Choroid plexus epithelial cell (primary cell): ENCODE data around the gene FOS.

Experiments
- DNase-seq: peaks from one replicate; pipeline ENCODE4 v3.0.0-alpha.2; 2010; ENCODE audit warnings: low read depth
- H3K4me3 ChIP-seq: 2 replicates; pipeline ENCODE4 v1.5.1; 2011; ENCODE audit warnings: low read depth, mild to moderate bottlenecking, control low read depth, low read length, moderate library complexity
- CTCF ChIP-seq: conservative IDR thresholded peaks from 2 replicates; pipeline ENCODE4 v1.5.1; 2011; ENCODE audit warnings: low read depth, mild to moderate bottlenecking, control low read depth, inconsistent platforms, low read length, moderate library complexity

Gene FOS

GRCh38 chr14:75322746-75323145 lies 44.1 kb downstream of the FOS start:
- no peak for TF ChIP-seq CTCF
- no peak overlapping the region for H3K4me3 ChIP-seq
- no peak for DNase-seq

- no peak for DNase-seq
- no peak for TF ChIP-seq CTCF
- no peak overlapping the region for H3K4me3 ChIP-seq
These were observed 44.9 kb downstream of the FOS start for GRCh38 chr14:75323571-75323970.

- no peak for DNase-seq
- no peak overlapping the region for H3K4me3 ChIP-seq
- TF ChIP-seq CTCF: no peak
These were observed 50.0 kb downstream of the FOS start for GRCh38 chr14:75328558-75329155.

- DNase-seq: no peak
- TF ChIP-seq CTCF: no peak
- no peak overlapping the region for H3K4me3 ChIP-seq
These were observed 50.7 kb downstream of the FOS start for GRCh38 chr14:75329369-75329768.

GRCh38 chr14:75331471-75331870 lies 52.8 kb downstream of the FOS start:
- DNase-seq: no peak
- H3K4me3 ChIP-seq: no peak overlapping the region
- no peak for TF ChIP-seq CTCF
